Measurements from ENCODE around the gene NDUFA6.

NDUFA6 gene

DNA sequence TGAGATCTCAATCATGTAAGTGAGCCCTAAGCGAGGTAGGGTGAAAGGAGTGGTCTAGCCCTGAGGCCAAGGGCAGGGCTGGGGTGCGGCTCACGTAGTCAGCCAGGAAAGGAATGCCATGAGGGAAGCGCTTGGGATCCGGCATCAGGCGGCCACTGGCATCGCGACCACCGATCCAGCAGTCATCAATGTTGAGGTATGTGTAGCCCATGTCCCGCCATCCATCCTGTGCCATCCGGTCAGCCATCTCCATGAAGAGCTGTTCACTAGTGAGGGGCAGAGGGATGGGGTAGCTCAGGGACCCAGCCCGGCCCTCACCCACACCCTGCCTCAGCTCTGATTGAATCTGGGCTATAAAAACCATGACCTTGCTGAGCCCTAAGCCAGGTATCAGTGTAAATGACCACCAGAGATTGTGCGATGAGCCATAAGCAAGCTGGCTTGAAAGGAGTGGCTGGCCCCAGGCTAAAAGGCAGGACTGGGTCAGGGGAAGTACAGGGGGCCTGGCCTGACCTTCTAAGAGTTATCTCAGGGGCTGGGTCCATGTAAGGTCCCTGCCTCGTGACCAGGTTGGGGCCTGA lies 22.8 kb downstream of the NDUFA6 start:
- no peak for ATAC-seq
- TF ChIP-seq, protein P1, sequence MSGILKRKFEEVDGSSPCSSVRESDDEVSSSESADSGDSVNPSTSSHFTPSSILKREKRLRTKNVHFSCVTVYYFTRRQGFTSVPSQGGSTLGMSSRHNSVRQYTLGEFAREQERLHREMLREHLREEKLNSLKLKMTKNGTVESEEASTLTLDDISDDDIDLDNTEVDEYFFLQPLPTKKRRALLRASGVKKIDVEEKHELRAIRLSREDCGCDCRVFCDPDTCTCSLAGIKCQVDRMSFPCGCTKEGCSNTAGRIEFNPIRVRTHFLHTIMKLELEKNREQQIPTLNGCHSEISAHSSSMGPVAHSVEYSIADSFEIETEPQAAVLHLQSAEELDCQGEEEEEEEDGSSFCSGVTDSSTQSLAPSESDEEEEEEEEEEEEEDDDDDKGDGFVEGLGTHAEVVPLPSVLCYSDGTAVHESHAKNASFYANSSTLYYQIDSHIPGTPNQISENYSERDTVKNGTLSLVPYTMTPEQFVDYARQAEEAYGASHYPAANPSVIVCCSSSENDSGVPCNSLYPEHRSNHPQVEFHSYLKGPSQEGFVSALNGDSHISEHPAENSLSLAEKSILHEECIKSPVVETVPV (CRISPR knock-in tag; IDR thresholded peaks at IDR 0.05): no peak
- TF ChIP-seq BACH2 (CRISPR knock-in tag; IDR thresholded peaks at IDR 0.05; ENCODE audit: borderline replicate concordance): no peak
- TF ChIP-seq, protein P2, sequence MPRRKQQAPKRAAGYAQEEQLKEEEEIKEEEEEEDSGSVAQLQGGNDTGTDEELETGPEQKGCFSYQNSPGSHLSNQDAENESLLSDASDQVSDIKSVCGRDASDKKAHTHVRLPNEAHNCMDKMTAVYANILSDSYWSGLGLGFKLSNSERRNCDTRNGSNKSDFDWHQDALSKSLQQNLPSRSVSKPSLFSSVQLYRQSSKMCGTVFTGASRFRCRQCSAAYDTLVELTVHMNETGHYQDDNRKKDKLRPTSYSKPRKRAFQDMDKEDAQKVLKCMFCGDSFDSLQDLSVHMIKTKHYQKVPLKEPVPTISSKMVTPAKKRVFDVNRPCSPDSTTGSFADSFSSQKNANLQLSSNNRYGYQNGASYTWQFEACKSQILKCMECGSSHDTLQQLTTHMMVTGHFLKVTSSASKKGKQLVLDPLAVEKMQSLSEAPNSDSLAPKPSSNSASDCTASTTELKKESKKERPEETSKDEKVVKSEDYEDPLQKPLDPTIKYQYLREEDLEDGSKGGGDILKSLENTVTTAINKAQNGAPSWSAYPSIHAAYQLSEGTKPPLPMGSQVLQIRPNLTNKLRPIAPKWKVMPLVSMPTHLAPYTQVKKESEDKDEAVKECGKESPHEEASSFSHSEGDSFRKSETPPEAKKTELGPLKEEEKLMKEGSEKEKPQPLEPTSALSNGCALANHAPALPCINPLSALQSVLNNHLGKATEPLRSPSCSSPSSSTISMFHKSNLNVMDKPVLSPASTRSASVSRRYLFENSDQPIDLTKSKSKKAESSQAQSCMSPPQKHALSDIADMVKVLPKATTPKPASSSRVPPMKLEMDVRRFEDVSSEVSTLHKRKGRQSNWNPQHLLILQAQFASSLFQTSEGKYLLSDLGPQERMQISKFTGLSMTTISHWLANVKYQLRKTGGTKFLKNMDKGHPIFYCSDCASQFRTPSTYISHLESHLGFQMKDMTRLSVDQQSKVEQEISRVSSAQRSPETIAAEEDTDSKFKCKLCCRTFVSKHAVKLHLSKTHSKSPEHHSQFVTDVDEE (CRISPR knock-in tag; IDR thresholded peaks at IDR 0.05): no peak
- no peak for TF ChIP-seq CSDC2 (CRISPR knock-in tag; IDR thresholded peaks at IDR 0.05)
- TF ChIP-seq ZNF70 (CRISPR knock-in tag; IDR thresholded peaks at IDR 0.05): no peak
- no peak for TF ChIP-seq ARNTL (CRISPR knock-in tag; IDR thresholded peaks at IDR 0.05; ENCODE audit: borderline replicate concordance, low read depth)
- no peak for TF ChIP-seq GLIS3 (CRISPR knock-in tag; IDR thresholded peaks at IDR 0.05)
- TF ChIP-seq ZNF8 (CRISPR knock-in tag; IDR thresholded peaks at IDR 0.05): no peak

DNA sequence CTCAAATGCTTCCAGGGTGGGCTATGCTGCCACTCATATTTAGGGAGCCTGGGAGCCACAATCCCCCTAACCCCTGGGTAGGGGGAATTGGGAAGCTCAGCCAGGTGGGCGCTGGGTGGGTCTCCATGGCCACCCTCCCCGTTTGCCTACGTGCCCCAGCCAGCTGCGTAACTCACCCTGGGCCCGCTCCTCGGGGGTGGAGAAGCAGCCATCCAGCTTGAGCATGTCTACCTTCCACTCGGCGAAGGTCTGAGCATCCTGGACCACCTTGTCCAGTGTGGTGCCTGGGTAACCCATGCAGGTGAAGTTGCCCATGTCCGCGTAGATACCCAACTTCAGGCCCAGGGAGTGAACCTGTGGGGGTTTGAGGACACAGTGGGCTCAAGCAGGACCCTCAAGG lies 23.6 kb downstream of the NDUFA6 start:
- ATAC-seq: no peak
- TF ChIP-seq PPARA (CRISPR knock-in tag; IDR thresholded peaks at IDR 0.05; ENCODE audit: borderline replicate concordance): no peak
- TF ChIP-seq SNAI2 (CRISPR knock-in tag; IDR thresholded peaks at IDR 0.05): no peak
- no peak for TF ChIP-seq OSR1 (CRISPR knock-in tag; IDR thresholded peaks at IDR 0.05)
- no peak for TF ChIP-seq ESRRG (CRISPR knock-in tag; IDR thresholded peaks at IDR 0.05)
- TF ChIP-seq, protein P3, sequence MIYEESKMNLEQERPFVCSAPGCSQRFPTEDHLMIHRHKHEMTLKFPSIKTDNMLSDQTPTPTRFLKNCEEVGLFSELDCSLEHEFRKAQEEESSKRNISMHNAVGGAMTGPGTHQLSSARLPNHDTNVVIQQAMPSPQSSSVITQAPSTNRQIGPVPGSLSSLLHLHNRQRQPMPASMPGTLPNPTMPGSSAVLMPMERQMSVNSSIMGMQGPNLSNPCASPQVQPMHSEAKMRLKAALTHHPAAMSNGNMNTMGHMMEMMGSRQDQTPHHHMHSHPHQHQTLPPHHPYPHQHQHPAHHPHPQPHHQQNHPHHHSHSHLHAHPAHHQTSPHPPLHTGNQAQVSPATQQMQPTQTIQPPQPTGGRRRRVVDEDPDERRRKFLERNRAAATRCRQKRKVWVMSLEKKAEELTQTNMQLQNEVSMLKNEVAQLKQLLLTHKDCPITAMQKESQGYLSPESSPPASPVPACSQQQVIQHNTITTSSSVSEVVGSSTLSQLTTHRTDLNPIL (CRISPR knock-in tag; IDR thresholded peaks at IDR 0.05; ENCODE audit: low read depth): no peak
- no peak for TF ChIP-seq ZNF565 (CRISPR knock-in tag; conservative IDR thresholded peaks at IDR 0.05; ENCODE audit: low read depth)
- TF ChIP-seq ZNF8 (CRISPR knock-in tag; IDR thresholded peaks at IDR 0.05): no peak
- TF ChIP-seq GLIS3 (CRISPR knock-in tag; IDR thresholded peaks at IDR 0.05): no peak
- TF ChIP-seq BACH2 (CRISPR knock-in tag; IDR thresholded peaks at IDR 0.05; ENCODE audit: borderline replicate concordance): no peak

DNA sequence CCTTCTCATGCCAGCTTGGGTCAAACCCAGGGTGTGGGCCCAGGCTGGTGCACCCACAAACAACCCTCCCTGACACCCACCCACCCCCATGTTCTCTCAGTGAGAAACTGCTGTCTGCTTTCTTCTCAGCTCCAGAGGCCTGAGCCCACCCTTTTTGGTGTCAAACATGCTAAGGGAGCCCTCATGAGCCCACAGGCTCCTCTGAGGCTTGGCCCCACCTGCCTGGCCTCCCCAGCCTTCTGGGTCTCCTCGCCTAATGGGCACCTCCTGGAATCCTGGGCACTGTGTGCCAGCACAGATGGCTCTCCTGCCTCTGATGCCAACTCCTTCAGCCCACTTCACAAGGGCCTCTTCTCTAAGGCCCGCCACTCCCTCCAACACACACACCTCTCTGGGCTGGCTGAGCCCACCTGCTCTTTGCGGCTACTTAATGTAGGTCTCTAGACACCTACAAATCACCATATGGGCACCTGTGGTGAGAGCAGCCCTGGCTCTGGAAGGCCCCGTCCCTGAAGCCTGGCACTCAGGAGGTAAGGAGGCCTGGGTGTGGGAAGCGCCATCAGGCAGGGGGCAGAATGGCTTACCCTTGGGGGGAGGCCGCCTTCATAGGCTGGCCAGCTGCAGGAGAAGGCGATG lies 24.3 kb downstream of the NDUFA6 start:
- ATAC-seq: no peak
- TF ChIP-seq TOX (CRISPR knock-in tag; IDR thresholded peaks at IDR 0.05; ENCODE audit: borderline replicate concordance): no peak
- TF ChIP-seq, protein P3 (CRISPR knock-in tag; IDR thresholded peaks at IDR 0.05; ENCODE audit: low read depth): no peak
- no peak for TF ChIP-seq BACH2 (CRISPR knock-in tag; IDR thresholded peaks at IDR 0.05; ENCODE audit: borderline replicate concordance)
- no peak for TF ChIP-seq ZFP30 (CRISPR knock-in tag; IDR thresholded peaks at IDR 0.05)
- no peak for TF ChIP-seq SNAI2 (CRISPR knock-in tag; IDR thresholded peaks at IDR 0.05)
- TF ChIP-seq OSR1 (CRISPR knock-in tag; IDR thresholded peaks at IDR 0.05): no peak
- TF ChIP-seq ESRRG (CRISPR knock-in tag; IDR thresholded peaks at IDR 0.05): no peak
- TF ChIP-seq, protein P2 (CRISPR knock-in tag; IDR thresholded peaks at IDR 0.05): no peak
- no peak for TF ChIP-seq PPARA (CRISPR knock-in tag; IDR thresholded peaks at IDR 0.05; ENCODE audit: borderline replicate concordance)
